Astrocyte (in vitro differentiated cells and primary cell): ENCODE data around the gene BRINP1. TPM values are rescaled to one million over a fixed set of nuclear protein-coding genes. Genes with fewer than 3 reads are reported as not detected.

Source experiments
- DNase-seq: peaks from one replicate; pipeline ENCODE4 v3.0.0-alpha.2; 2010; ENCODE audit warnings: low read depth
- FAIRE-seq: peaks from 2 replicates; lab custom pipeline; 2011; peaks lifted over from hg19 to GRCh38; lab: Jason Lieb, UNC
- H2AFZ ChIP-seq: 2 replicates; pipeline ENCODE4 v1.6.0; 2012; ENCODE audit warnings: low read depth, low read length, inconsistent platforms
- H3K27ac ChIP-seq: 2 replicates; pipeline ENCODE4 v1.5.1; 2011; ENCODE audit warnings: low read depth, low read length, inconsistent platforms
- H3K27me3 ChIP-seq: 2 replicates; pipeline ENCODE4 v1.6.0; 2011; ENCODE audit warnings: low read length, inconsistent platforms; ENCODE audit not compliant: insufficient read depth
- H3K36me3 ChIP-seq: 2 replicates; pipeline ENCODE4 v1.5.1; 2011; ENCODE audit warnings: low read length, inconsistent platforms; ENCODE audit not compliant: insufficient read depth
- H3K4me1 ChIP-seq: 2 replicates; pipeline ENCODE4 v1.5.1; 2011; ENCODE audit warnings: low read length, inconsistent platforms; ENCODE audit not compliant: insufficient read depth
- H3K4me2 ChIP-seq: 2 replicates; pipeline ENCODE4 v1.6.0; 2012; ENCODE audit warnings: low read length, inconsistent platforms
- H3K4me3 ChIP-seq: 2 replicates; pipeline ENCODE4 v1.5.1; 2011; ENCODE audit warnings: low read depth, mild to moderate bottlenecking, low read length, inconsistent platforms; ENCODE audit not compliant: insufficient read depth
- H3K79me2 ChIP-seq: 2 replicates; pipeline ENCODE4 v1.6.0; 2012; ENCODE audit warnings: mild to moderate bottlenecking, low read length, inconsistent platforms; ENCODE audit not compliant: insufficient read depth
- H3K9ac ChIP-seq: 2 replicates; pipeline ENCODE4 v1.6.0; 2012; ENCODE audit warnings: mild to moderate bottlenecking, low read length, inconsistent platforms
- H3K9me3 ChIP-seq: 2 replicates; pipeline ENCODE4 v1.5.1; 2012; ENCODE audit warnings: low read depth, mild to moderate bottlenecking, low read length, inconsistent platforms; ENCODE audit not compliant: insufficient read depth
- H4K20me1 ChIP-seq: 2 replicates; pipeline ENCODE4 v1.6.0; 2012; ENCODE audit warnings: low read length, inconsistent platforms; ENCODE audit not compliant: insufficient read depth
- H3K27ac Mint-ChIP-seq: one replicate; pipeline ENCODE4 v1.8.0; 2021; ENCODE audit warnings: mild to moderate bottlenecking, mixed read lengths; ENCODE audit not compliant: unreplicated experiment
- H3K27me3 Mint-ChIP-seq: one replicate; pipeline ENCODE4 v1.8.0; 2021; ENCODE audit warnings: low read depth, mixed read lengths; ENCODE audit not compliant: unreplicated experiment
- H3K36me3 Mint-ChIP-seq: one replicate; pipeline ENCODE4 v1.8.0; 2021; ENCODE audit warnings: low read depth, mixed read lengths; ENCODE audit not compliant: unreplicated experiment
- H3K4me1 Mint-ChIP-seq: one replicate; pipeline ENCODE4 v1.8.0; 2021; ENCODE audit warnings: low read depth, mixed read lengths; ENCODE audit not compliant: unreplicated experiment
- H3K4me3 Mint-ChIP-seq: one replicate; pipeline ENCODE4 v1.8.0; 2021; ENCODE audit warnings: mild to moderate bottlenecking, moderate library complexity, mixed read lengths; ENCODE audit not compliant: unreplicated experiment
- H3K9me3 Mint-ChIP-seq: one replicate; pipeline ENCODE4 v1.8.0; 2021; ENCODE audit warnings: mild to moderate bottlenecking, mixed read lengths; ENCODE audit not compliant: unreplicated experiment
- CTCF ChIP-seq: IDR thresholded peaks from 2 replicates; pipeline ENCODE4 v1.5.1; 2011; ENCODE audit warnings: low read depth, mild to moderate bottlenecking, inconsistent platforms, low read length, moderate library complexity; ENCODE audit not compliant: insufficient read depth
- EZH2 ChIP-seq: IDR thresholded peaks from 2 replicates; pipeline ENCODE4 v1.6.1; 2012; ENCODE audit warnings: mild to moderate bottlenecking, low read length, inconsistent platforms; ENCODE audit not compliant: insufficient read depth
- total RNA-seq: library from RNA; stranded (reverse); gene quantifications from 2 replicates; pipeline ENCODE4 v1.2.1, GENCODE V29; 2021

BRINP1 gene
- total RNA-seq, 1 donor from 2014 or later = 2.2 TPM

- H3K4me1 Mint-ChIP-seq = peaks cover 4% of the 10 kb centered on the region
- no peak for FAIRE-seq
- H2AFZ ChIP-seq = no peak overlapping the region
- no peak overlapping the region for H3K4me2 ChIP-seq
- peaks cover 4% of the 10 kb centered on the region for H3K9me3 ChIP-seq
- no peaks in the 10 kb centered on the region for H3K4me1 ChIP-seq
- H3K27me3 Mint-ChIP-seq = no peaks in the 10 kb centered on the region
- no peak for TF ChIP-seq CTCF
- no peak for TF ChIP-seq EZH2
- no peak overlapping the region for H3K27ac ChIP-seq
- DNase-seq = no peak
- H3K4me3 Mint-ChIP-seq = no peak overlapping the region
- no peaks in the 10 kb centered on the region for H4K20me1 ChIP-seq
- no peaks in the 10 kb centered on the region for H3K27me3 ChIP-seq
- no peaks in the 10 kb centered on the region for H3K79me2 ChIP-seq
- H3K36me3 ChIP-seq = no peaks in the 10 kb centered on the region
- H3K9ac ChIP-seq = no peak overlapping the region
- H3K4me3 ChIP-seq = no peak overlapping the region
- H3K9me3 Mint-ChIP-seq = no peaks in the 10 kb centered on the region
- H3K36me3 Mint-ChIP-seq = no peaks in the 10 kb centered on the region
- H3K27ac Mint-ChIP-seq = no peak overlapping the region
Observed at GRCh38 chr9:119334745-119335144, 34.5 kb downstream of the BRINP1 start.

GRCh38 chr9:119333507-119334229 lies 35.6 kb downstream of the BRINP1 start:
- peaks cover 7% of the 10 kb centered on the region for H3K9me3 ChIP-seq
- FAIRE-seq (no peak), DNase-seq (no peak)

More at GRCh38 chr9:119333507-119334229, 35.6 kb downstream of the BRINP1 start:
- Histone ChIP-seq H4K20me1 (no peaks in the 10 kb centered on the region), H3K4me3 (no peak overlapping the region), H2AFZ (no peak overlapping the region), H3K27ac (no peak overlapping the region), H3K27me3 (no peaks in the 10 kb centered on the region), H3K4me2 (no peak overlapping the region), H3K79me2 (no peaks in the 10 kb centered on the region), H3K9ac (no peak overlapping the region), H3K36me3 (no peaks in the 10 kb centered on the region), H3K4me1 (no peaks in the 10 kb centered on the region)
- TF ChIP-seq EZH2 (no peak), CTCF (no peak)
- Mint-ChIP-seq H3K27ac (no peak overlapping the region), H3K4me1 (peaks cover 4% of the 10 kb centered on the region), H3K36me3 (no peaks in the 10 kb centered on the region), H3K27me3 (no peaks in the 10 kb centered on the region), H3K9me3 (peaks cover 6% of the 10 kb centered on the region), H3K4me3 (no peak overlapping the region)
